NT2/D1 (cell line): Measurements from ENCODE around the gene HSPB8.

Source experiments
- SUZ12 ChIP-seq: IDR thresholded peaks from 2 replicates; pipeline ENCODE4 v1.6.1; 2011; ENCODE audit not compliant: insufficient read length, insufficient read depth; ENCODE audit errors: extremely low read depth
- YY1 ChIP-seq: IDR thresholded peaks from 2 replicates; pipeline ENCODE4 v1.6.1; 2011; ENCODE audit not compliant: insufficient read length, insufficient read depth
- ZNF274 ChIP-seq: IDR thresholded peaks from 2 replicates; pipeline ENCODE4 v1.6.1; 2011; ENCODE audit warnings: mild to moderate bottlenecking, low read depth, low read length

GRCh38 chr12:119200601-119201000 lies 21.9 kb downstream of the HSPB8 start:
- TF ChIP-seq SUZ12 (no peak), YY1 (no peak), ZNF274 (no peak)
